Stimulated activated CD8-positive, alpha-beta memory T cell treated with anti-CD3 and anti-CD28 coated beads, Interleukin-15, amount 100 ng/mL, for 4 hours (primary cell): ENCODE results near the gene TBCA.
A peak's percentile ranks its signal among the peaks of the same experiment; 100 is the strongest.

Experiments
- DNase-seq, 2 donors: peaks; one replicate each; pipeline ENCODE4 v3.0.0-alpha.2; 2020; ENCODE audit warnings: low read depth in 2 of 2

The TBCA gene

GRCh38 chr5:77775790-77776553, at the start of gene TBCA:
TBCA (minus strand) TSS chr5:77776339; CDS start chr5:77776257, 82 bp downstream.
- peak; percentile 79 to 88 for DNase-seq

GRCh38 chr5:77824981-77825380, 48.8 kb upstream of the TBCA start:
- no peak for DNase-seq

- DNase-seq: no peak
These were observed 40.5 kb upstream of the TBCA start for GRCh38 chr5:77816686-77817085.

GRCh38 chr5:77812926-77813589, 36.9 kb upstream of the TBCA start:
- no peak for DNase-seq

GRCh38 chr5:77806213-77806843, 30.2 kb upstream of the TBCA start:
- no peak for DNase-seq

- DNase-seq: no peak
These were observed 22.3 kb upstream of the TBCA start for GRCh38 chr5:77798456-77798855.

GRCh38 chr5:77797136-77797535, 21.0 kb upstream of the TBCA start:
- DNase-seq: no peak

GRCh38 chr5:77795846-77796245, 19.7 kb upstream of the TBCA start:
- DNase-seq: no peak

GRCh38 chr5:77795268-77795667, 19.1 kb upstream of the TBCA start:
- DNase-seq: no peak

- DNase-seq: no peak
These were observed 15.8 kb upstream of the TBCA start for GRCh38 chr5:77791926-77792325.

- DNase-seq: no peak
These were observed 15.2 kb upstream of the TBCA start for GRCh38 chr5:77791356-77791755.

- no peak for DNase-seq
These were observed 9.1 kb upstream of the TBCA start for GRCh38 chr5:77785229-77785628.

- no peak for DNase-seq
These were observed 8.6 kb upstream of the TBCA start for GRCh38 chr5:77784735-77785134.

GRCh38 chr5:77781076-77781475, 4.9 kb upstream of the TBCA start:
- no peak for DNase-seq

GRCh38 chr5:77778881-77779438, 2.8 kb upstream of the TBCA start:
- no peak for DNase-seq

GRCh38 chr5:77778398-77778797, 2.3 kb upstream of the TBCA start:
- no peak for DNase-seq

GRCh38 chr5:77777911-77778310, 1.8 kb upstream of the TBCA start:
- no peak for DNase-seq

GRCh38 chr5:77777281-77777892, 1.2 kb upstream of the TBCA start:
- no peak for DNase-seq

- DNase-seq: no peak
These were observed 541 bp upstream of the TBCA start for GRCh38 chr5:77776554-77777206.

GRCh38 chr5:77774981-77775789, 954 bp downstream of the TBCA start:
- no peak for DNase-seq
